EH (cell line): ENCODE results near the gene C5orf52.
"Not testable (repeated sequence)": the region's sequence is repeated elsewhere in the genome, so short reads cannot be mapped to it uniquely, and the experiment has no call there.

ENCODE experiments used
- DNase-seq: peaks from one replicate; pipeline ENCODE4 v3.0.0-alpha.2; 2015; ENCODE audit warnings: low read depth

The C5orf52 gene

DNA sequence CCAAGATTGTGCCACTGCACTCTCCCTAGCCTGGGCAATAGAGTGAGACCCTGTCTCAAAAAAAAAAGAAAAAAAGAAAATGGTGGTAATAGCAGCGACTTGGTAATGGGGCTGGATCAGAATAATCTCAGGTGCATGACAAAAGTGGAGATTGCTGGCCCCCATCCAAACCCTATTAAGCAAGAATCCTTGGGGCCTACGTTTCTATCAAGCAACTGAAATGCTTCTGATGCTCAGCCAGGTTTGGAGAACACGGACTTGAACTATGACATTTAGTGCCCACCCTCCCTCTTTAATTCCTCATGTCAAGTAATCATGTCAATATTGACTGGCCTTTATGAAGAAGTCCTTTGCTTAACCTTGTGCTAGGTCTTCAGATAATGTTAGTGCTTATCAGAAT, 6.6 kb downstream of the C5orf52 start:
- DNase-seq = no peak

DNA sequence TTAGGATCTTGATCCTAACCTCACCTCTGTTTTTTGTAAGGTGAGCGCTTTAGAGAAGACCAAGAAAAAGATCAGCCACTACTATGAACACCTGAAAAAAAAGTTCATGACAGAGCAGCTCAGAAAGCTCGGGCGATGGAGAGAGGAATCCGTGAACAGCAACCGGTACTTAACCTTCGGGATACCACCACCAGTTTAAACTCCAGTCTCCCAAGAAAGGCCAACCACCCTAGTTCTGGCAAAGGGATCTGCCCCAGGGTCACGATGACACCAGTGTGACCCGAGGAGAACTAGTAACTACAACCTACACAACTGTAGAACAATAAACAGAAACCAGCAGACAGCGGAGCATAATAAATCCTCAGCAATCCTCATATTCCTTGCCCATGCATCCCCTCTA, 8.5 kb downstream of the C5orf52 start:
- DNase-seq = no peak

DNA sequence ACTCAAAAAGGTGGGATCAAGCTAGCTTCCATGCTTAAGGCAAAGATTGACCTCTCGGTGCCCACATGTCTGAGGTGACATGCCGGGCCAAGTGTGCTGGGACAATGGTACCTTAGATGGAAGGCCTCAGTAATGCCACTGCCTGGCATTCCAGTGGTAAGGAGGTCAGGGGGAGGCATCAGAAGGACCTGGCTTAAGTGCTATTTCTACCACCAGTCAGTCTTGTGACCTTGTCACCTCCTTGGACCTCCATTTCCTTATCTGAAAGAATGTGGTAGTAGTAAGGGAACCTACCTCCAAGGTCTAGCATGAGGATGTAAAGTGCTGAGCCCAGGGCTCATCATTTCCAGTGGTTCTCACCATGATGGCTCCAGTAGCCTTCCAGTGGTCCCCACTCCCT, 8.9 kb downstream of the C5orf52 start:
- DNase-seq = no peak

DNA sequence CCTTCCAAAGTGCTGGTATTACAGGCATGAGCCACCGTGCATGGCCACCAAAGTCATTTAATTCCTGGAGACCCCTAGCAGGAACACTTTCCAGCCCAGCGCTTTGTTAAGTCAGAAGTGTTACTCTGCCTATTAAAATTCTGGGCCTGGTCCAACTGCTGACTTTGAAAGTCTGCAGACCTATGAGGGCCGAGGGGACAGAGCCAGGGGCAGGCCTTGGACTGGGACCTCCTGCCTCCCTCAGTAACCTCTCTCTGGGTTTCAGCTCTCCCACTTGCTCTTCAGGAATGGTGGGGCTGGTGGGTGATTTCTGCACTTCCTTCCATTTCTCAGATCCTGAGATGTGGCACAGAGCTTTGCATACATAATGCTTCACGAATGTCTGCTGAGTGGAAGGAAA, 9.7 kb downstream of the C5orf52 start:
- no peak for DNase-seq

DNA sequence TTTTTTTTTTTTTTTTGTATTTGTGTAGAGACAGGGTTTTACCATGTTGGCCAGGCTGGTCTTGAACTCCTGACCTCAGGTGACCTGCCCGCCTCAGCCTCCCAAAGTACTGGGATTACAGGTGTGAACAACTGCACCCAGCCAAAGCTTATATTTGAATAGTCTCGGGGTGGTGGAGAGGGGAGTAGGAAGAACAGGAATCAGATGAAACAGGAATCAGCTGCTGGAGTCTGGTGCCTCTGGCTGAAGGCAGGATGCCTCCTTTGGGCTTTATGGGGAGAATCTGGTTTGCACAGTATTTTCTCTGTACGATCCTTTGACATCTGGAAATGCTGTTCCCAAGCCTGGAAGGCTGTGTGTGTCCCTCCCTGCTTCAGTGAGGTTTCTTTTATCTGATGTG, 10.9 kb downstream of the C5orf52 start:
- DNase-seq = no peak

DNA sequence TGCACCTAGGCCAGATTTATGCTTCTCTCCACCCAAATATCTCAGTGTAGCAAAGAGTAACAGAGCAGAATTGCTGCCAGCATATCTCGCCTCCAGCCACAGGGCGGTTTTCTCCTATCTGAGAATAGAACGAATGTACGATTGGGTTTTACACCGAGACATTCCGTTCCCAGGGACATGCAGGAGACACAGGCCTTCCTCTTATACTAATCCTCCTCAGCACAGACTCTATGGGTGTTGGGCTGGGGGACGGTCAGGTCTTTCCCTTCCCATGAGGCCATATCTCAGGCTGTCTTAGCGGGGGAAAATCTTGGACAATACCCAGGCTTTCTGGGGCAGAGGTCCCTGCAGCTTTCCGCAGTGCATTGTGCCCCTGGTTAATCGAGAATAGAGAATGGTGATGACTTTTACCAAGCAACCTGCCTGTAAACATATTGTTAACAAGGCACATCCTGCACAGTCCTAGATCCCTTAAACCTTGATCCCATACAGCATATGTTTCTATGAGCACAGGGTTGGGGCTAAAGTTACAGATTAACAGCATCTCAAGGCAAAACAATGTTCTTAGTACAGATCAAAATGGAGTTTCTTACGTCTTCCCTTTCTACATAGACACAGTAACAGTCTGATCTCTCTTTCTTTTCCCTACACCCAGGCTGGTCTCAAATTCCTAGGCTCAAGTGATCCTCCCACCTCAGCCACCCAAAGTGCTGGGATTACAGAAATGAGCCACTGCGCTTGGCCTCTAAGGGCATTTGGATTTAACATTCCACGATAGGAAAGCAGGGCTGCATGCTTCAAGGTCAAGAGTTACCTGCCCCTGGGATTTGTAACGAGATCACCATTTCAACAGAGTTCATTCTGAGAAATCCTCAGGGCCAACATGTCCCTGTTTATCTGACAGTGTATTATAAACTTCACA, 15.2 kb downstream of the C5orf52 start:
- DNase-seq = not testable (repeated sequence)

DNA sequence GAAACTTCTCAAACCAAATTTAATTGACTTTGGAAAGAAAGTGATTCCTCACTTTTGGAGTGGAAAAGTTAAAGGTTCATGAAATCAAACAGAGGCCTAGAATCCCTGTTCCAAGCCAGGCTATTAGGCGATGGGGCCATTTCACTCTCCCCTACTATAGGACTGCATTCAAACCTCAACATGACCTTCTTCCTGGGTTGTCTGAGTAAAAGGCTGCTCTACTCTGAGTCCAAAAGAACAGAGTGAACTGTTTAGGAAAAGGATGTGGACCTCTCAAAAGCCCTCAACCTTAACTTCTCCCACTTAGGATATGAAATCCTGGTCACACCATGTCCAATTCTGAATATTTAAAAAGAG, 15.8 kb downstream of the C5orf52 start:
- no peak for DNase-seq

DNA sequence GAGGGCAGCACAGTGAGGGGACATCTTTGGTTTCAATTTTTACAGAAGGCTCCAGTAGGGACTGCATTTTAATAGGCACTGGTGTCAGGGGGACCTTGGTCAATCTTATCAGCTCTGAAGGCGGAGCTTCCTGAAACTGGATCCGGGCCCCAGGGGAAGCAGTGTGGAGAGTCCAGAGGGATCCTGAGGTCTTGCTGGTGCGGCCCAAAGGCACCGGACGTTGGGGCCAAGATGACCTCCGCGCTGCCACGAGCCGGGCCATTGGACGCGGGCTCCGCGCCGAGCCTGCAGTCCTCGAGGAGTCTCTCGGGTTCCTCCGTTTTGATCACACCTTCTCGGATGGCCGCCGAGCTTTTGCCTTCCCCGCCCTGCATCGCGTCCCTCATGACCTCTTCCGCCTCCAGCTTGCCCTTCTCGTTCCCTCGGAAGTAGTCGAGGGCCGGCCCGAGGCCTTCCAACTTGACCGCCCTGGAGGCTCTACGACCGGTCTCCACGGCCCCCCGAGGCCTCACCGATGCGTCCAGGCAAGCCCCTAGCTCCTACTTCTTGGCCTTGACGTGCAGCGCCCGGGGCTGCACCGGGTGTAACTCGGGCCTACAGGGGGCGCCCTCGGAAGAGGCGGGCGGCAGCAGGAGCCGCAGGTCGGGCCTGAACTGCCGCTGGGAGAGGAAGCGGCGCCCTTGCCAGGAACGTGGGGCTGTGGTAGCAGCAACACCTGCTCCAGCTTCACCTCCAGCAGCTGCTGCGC, 18.8 kb downstream of the C5orf52 start:
- DNase-seq = no peak

DNA sequence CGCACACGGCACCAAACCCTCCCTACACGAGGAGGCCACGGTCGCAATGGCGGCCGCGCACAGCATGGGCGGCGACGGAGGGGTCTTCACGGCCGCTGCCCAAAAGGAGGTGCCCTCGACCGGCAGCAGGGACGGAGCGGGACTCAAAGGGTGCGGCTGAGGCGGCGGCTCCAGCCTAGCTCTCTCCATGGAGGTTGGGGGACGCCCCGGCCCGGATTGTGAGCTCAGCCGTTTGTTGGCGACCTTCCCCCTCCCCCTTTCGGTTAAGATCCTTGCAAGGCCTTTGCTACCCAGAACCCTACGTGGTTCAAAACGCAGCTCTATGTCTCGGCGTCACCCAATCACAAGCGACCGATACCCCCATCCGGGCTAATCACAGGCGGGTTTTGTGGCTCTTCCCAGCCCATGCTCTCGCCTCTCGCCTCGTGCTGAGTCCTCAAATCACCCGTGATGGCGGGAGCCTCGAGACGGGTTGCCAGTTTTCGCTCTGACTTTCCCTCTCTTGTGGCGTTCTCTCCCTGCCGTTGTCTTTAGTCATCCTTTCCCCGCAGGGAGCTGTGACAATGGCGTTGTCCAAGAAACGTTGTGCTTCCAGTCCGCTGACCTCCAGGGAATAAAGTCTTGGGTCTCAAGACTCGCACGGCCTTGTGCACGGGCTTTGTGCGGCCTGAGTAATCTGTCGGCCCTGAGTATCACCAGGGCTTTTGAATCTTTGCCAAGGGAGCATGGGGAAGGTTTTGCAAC, 19.5 kb downstream of the C5orf52 start:
- DNase-seq = no peak

DNA sequence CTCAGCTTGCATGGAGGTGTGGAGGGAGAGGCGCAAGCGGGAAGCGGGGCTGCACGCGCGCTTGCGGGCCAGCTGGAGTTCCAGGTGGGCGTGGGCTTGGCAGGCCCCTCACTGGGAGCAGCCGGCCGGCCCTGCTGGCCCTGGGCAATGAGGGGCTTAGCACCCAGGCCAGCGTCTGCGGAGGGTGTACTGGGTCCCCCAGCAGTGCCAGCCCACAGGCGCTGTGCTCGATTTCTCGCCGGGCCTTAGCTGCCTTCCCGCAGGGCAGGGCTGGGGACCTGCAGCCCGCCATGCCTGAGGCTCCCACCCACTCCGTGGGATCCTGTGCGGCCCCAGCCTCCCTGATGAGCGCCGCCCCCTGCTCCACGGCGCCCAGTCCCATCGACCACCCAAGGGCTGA, 22.5 kb downstream of the C5orf52 start:
- DNase-seq = not testable (repeated sequence)

DNA sequence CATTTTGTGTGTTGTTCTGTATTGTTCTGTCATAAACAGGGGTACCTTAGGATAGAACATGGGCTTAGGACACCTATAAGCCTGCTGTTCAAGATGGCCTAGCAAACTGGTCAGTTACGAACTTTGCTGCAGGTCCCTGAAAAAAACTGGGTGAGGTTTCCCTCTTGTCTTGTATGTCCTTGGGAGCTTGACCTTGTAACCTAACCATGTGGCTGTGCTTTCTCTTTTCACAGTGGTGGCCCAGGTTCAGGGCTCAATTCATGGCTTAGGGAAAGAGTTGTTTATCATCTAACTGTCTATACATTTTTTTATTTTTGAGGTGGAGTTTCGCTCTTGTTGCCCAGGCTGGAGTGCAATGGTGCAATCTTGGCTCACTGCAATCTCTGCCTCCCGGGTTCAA, 24.8 kb downstream of the C5orf52 start:
- not testable (repeated sequence) for DNase-seq

DNA sequence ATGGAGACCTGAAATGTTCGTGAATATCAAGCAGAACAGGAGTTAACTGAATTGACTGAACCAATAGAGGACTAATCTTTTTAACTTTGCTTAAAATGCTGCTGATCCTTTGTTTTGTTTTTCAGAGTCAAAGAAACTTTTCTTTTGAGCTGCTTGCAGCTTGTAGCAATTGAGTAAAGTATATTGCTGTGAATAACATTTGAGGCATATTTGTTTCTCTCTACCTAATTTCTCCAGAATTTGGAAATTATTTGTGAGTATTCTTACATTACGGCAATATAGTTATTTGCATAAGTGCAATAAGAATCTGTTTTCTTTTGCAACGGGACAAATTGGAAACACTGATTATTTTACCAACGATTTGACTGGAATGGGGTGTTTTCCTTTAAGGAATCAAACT, 27.3 kb downstream of the C5orf52 start:
- not testable (repeated sequence) for DNase-seq

DNA sequence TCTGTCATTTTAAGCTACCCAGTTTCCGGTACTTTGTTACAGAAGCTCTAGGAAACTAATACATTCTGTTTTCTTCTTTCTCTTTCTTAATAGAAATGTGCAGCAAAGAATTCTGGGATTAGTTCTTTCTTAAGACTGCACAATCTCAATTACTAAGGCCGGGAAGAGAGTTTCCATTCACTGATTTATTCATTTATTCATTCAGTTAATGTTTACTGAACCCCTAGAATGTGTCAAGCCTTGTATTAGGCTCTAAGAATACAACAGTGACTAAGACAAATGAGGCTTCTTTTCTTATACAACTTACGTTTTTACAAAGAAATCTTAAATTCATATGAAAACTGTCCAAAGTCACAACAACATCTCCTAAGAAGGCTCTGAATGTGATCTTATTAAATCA, 32.4 kb downstream of the C5orf52 start:
- no peak for DNase-seq

DNA sequence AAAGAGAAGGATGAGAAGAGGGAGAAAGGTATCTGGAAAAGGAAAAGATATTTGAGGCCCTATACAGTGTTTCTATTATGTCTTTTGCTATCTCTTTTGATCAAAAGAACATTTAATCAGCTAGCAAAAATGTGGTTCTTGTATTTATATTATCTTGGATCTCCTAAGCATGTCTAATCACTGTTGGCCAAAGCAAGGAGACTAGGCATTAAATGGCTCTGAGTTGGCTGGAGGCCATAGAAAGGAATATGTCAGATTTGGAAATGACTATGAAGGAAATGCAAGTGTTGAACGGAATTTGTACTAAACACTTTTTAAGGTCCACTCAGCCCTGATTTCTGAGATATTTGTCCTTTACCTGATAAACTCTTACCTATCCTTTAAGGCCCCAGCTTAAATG, 37.5 kb downstream of the C5orf52 start:
- DNase-seq = peak; percentile 81

DNA sequence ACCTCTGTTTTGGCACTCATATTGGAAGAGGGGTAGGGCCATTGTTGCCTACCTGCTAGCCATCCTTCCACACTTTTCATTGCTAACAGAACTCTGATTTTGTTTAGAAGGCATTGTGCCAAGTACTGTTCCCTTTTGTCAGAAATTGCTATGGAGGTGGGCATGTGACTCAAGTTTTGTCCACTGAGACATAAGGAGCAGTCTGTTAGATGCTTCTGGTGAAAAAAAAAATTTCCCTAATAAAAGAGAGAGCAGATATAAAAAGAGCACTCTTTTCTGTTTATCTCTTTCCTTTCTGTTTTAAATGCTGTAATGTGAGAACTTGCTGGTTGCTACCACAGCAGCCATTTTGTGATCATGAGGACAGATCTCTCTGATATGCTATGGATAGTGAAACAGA, 38.0 kb downstream of the C5orf52 start:
- no peak for DNase-seq

DNA sequence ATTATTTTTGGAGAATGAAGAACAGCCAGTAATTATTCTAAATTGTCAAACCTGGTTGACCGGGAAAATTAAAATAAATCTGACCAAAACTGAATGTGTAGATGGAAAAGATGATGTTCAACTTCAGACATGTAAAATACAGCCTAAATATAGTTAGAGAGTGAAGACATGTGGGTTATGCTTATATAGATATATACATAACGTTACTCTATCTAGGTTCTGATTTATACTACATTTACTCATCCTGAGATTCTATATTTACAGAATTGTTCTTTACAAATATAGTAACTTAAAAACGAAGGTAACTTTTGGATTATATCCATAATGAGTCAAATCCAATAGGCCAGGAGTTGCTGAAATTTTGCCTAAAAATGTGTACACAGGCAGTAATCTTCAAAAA, 39.1 kb downstream of the C5orf52 start:
- no peak for DNase-seq

DNA sequence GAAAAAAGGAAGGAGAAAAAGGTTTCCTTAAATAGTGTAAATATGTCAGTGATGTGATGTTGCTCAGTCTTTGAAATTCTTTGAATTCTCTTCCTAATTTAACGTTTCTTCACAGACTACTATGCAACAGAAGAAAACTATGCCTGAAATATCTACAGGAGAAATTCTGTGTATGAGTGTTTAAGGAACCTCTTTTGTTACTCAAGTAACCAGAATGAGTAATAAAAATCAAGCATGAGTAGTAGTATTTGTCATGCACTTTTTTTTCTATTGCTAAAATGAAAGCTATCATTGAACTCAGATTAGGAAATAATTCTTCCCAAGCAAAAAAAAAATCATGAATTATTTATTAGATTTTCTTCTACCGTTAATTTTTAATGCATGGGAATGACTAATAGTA, 39.5 kb downstream of the C5orf52 start:
- DNase-seq = peak; percentile 86

DNA sequence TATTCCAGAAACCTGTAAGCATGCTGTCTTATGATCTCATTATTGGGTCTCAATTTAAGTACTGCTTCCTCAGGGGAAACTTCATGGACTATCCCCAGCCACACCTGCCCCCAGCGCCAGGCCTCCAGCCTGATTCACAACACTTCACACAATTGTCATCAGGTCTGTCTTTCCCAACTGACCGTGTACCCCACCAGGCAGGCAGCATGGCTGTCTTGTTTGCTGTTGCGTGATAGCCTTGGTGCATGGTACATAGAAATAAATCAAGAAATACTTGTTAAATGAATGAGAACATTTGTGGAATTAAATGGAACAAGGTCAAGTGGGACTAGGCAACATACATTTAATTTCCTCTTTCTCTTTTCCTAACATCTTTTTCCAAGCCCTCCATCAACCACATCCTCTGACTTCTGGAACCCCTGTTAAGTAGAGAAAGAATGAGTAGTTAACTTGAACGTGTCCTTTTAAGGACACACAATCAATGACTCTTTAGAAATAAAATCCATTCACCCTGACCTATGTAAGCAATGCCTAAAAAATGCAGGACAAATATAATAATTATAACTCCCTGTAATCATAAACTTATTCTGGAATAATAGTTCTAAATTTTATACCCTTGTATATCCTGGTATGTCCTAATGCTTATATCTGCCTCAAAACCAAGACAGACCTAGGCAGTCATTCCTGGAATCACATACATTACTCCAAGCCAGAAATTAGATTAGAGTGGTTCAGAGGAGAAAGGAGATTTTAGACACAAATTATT, 42.7 kb downstream of the C5orf52 start:
- peak; percentile 54 for DNase-seq

DNA sequence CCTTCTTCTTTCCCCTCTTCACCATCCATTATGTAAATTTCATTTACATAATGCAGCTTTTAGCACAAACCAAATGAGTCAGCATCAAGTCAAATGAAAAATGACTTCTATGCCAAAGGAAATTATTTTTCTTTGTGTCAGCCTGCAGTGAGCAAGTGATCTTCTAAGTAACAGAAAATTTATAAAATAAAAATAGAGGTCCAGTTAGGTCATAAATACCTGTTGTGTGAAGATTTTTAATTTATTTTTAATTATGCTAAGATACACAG, 43.2 kb downstream of the C5orf52 start:
- DNase-seq = peak; percentile 24

DNA sequence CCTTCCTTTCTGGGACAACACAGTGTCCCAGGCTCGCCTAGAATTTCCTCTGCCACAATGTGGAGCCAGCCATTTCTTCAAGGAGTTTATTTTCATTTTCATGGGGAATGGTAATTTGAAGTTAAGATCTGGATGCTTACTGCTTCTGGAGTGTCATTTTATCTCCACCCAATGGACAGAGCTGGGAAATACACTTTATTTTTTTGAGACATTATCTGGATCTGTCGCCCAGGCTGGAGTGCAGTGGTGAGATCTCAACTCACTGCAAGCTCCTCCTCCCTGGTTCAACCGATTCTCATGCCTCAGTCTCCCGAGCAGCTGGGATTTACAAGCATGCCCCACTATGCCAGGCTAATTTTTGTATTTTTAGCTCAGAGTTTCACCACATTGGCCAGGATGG, 47.2 kb downstream of the C5orf52 start:
- peak; percentile 85 for DNase-seq

DNA sequence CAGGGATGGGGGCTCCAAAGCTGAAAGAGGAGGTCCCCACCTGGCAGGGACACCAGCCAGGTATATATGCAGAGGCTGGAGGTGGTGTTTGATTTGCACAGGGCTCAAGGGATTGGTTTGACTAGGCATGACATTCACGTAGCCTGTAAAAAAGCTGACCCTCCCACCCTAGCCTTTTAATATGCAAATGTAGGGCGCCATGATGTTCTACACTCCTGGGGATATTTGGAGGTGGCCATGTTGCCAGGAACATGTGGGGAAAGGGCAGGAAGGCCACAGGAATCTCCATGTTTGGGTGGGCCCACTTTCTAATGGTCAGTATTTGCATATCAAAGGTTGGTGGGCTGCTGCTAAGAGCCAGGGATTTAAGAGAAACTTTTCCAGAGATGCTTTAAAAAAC, 47.9 kb downstream of the C5orf52 start:
- no peak for DNase-seq

DNA sequence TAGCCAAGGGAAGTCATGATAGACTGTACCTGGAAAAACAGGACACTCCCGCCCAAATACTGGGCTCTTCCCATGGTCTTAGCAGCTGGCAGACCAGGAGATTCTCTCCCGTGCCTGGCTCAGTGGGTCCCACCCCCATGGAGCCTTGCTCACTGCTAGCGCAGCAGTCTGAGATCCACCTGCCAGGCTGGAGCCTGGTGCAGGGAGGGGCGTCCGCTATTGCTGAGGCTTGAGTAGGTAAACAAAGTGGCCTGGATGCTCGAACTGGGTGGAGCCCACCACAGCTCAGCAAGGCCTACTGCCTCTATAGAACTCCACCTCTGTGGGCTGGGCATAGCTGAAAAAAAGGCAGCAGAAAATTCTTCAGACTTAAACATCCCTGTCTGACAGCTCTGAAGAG, 49.8 kb downstream of the C5orf52 start:
- DNase-seq = no peak
